SIG-M5 (cell line): Measurements from ENCODE around the gene FHL2.
A peak's percentile ranks its signal among the peaks of the same experiment; 100 is the strongest.

Source experiments
- DNase-seq: peaks from one replicate; lab custom pipeline; 2025; lab: John Stamatoyannopoulos, UW

FHL2 gene

GRCh38 chr2:105317937-105318336, 80.9 kb downstream of the FHL2 start:
- no peak for DNase-seq

GRCh38 chr2:105315314-105315713, 83.5 kb downstream of the FHL2 start:
- DNase-seq: no peak

- DNase-seq: peak; percentile 34
Observed at GRCh38 chr2:105313877-105314276, 85.0 kb downstream of the FHL2 start.
